ENCODE data around the gene MPND.

GRCh38 chr19:4302243-4302640 is 41.1 kb upstream of the MPND start, which contains the start of gene TMIGD2:
- TF ChIP-seq CTCF (IDR thresholded peaks at IDR 0.05) (no peak), POLR2A (IDR thresholded peaks at IDR 0.05) (no peak)
